GM19099 (cell line): ENCODE measurements around the gene EPHA6.

Experiments used
- POLR2A ChIP-seq: IDR thresholded peaks from 3 replicates; pipeline ENCODE4 v1.6.1; 2011; ENCODE audit warnings: low read depth; ENCODE audit not compliant: insufficient read length; ENCODE audit errors: extremely low read depth

The EPHA6 gene

DNA sequence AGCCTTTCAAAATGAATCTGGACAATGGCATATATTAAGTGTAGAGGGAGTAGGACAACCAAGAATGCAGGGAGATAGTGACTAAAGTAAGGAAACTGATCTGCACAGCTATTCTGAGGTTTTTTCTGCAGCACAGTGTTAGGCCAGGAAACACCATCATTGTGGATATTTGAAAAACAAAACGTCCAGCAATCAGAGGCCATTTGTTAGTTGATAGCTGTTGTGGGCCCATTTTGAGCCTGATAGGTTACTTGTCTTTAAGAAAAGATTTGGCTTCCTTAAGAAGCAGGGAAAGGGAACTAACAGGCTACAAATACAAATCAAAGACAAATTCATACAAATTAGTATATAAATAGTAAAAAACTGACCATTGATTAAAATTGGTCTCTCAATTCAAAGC, 574.4 kb downstream of the EPHA6 start:
- no peak for TF ChIP-seq POLR2A

- no peak for TF ChIP-seq POLR2A
Observed at GRCh38 chr3:97389936-97390335, 575.5 kb downstream of the EPHA6 start.

DNA sequence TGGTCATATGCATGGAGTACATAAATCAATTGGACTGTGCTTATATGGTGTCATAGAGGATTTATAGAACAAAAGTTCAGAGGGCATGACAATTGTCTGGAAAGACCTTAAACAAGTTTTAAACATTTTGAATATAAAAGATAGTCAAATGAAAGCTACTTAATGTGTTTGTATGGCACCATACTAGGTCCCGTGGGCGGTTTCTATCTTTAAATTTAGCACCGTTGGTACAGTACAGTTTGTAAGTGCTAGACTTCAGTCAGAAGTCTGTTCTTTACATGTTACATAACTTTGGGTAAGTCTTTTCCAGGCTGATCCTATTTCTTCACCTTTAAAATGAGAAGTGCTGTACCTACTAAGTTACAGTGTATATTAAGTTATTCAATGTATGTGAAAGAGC, 576.8 kb downstream of the EPHA6 start:
- TF ChIP-seq POLR2A: no peak

DNA sequence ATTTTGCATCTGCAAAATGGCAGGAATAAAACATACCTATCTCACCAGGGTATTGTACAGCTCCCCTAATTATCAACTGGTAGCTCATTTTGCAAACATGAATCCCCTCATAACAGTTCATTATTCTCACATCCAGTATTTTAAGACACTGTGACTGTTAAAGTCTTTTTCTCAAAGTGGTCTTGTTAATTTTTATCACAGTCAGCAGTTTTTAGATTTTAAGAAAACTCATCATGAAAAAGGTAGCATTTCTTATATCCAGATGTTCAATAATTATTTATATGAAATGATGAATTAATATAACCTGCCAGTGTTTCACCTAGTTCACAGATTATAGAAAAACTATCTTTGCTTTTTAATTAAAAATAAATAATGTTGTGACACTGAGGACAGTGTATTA, 595.2 kb downstream of the EPHA6 start:
- no peak for TF ChIP-seq POLR2A

GRCh38 chr3:97421565-97421964, 607.2 kb downstream of the EPHA6 start:
- no peak for TF ChIP-seq POLR2A

DNA sequence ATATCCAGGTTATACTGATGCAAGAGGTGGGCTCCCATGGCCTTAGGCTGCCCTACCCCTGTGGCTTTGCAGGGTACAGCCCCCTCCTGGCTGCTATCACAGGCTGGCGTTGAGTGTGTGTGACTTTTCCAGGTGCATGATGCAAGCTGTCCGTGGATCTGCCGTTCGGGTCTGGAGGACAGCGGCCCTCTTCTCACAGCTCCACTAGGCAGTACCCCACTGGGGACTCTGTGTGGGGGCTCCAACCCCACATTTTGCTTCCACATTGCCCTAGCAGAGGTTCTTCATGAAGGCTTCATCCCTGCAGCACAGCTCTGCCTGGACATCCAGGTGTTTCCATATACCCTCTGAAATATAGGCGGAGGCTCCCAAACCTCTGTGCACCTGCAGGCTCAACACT, 610.6 kb downstream of the EPHA6 start:
- no peak for TF ChIP-seq POLR2A

- TF ChIP-seq POLR2A: no peak
Observed at GRCh38 chr3:97430601-97431000, 616.2 kb downstream of the EPHA6 start.

- no peak for TF ChIP-seq POLR2A
Observed at GRCh38 chr3:97432914-97433313, 618.5 kb downstream of the EPHA6 start.

DNA sequence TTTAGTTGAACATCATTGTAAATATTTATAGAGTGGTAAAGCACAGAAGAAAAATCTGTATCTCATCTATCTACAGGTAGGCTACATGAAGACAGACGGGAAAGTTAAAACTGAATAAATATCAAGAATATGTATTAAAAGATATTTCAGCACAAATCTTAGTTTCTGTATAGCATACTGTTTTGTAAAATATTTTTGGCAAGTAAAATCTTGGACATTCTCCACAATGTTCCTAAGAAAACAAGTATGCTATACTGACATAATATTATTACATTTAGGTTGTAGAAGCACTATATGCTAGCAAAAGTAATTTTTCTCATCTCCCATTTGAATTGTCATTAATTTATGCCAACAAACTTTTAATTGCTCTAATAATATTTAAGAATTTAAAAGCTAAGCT, 623.7 kb downstream of the EPHA6 start:
- TF ChIP-seq POLR2A: no peak

GRCh38 chr3:97439373-97439772, 625.0 kb downstream of the EPHA6 start:
- no peak for TF ChIP-seq POLR2A

- no peak for TF ChIP-seq POLR2A
Observed at GRCh38 chr3:97464035-97464434, 649.6 kb downstream of the EPHA6 start.

DNA sequence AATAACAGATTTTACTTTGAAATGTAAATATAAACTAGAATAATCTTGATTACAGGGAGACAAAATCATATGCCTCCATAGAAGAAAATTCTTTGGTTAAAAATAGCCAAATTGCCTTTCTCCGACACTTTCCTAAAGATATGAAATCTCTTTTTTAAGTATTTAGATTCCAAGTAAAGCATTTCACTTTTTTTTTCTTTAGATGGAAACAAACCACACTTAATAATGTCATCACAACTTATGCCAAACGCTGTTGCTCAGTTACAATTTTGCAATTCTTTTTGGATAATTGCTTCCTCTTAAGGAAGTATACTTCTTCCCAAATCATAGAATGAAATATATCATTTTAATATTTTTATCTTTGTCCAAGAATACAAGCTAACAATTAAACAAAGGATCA, 656.1 kb downstream of the EPHA6 start:
- TF ChIP-seq POLR2A: no peak

GRCh38 chr3:97479740-97480139, 665.3 kb downstream of the EPHA6 start:
- TF ChIP-seq POLR2A: no peak

GRCh38 chr3:97481416-97481815, 667.0 kb downstream of the EPHA6 start:
- TF ChIP-seq POLR2A: no peak

DNA sequence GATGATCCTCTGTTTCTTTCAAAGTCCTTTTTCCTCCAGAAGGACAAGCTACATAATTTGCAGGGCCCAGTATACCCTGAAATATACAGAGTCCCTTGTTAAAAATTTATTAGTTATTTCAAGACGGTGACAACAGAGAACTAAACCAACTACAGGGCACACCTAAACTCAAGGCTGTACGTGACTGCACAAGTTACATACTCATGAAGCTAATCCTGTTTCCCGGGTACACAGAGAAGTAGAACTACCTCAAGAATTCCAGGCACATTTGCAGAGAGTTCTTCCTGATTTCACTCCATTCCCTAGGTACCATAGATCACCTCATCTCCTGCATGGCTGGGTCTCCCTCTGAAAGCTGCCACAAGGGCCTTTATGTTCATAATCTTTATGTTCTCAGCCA, 670.8 kb downstream of the EPHA6 start:
- no peak for TF ChIP-seq POLR2A

GRCh38 chr3:97487587-97487986, 673.2 kb downstream of the EPHA6 start:
- TF ChIP-seq POLR2A: no peak

GRCh38 chr3:97488741-97489140, 674.3 kb downstream of the EPHA6 start:
- no peak for TF ChIP-seq POLR2A

GRCh38 chr3:97495896-97496295, 681.5 kb downstream of the EPHA6 start:
- TF ChIP-seq POLR2A: no peak
